ENCODE results near the gene SARM1. TPM values are rescaled to one million over a fixed set of nuclear protein-coding genes. Genes with fewer than 3 reads are reported as not detected.

The SARM1 gene
- total and polyA plus RNA-seq, 2 of the 13 experiments (the other 11 are each of a cell fraction or from before 2014, with no cell fraction given), result 0.73 to 0.86 TPM

DNA sequence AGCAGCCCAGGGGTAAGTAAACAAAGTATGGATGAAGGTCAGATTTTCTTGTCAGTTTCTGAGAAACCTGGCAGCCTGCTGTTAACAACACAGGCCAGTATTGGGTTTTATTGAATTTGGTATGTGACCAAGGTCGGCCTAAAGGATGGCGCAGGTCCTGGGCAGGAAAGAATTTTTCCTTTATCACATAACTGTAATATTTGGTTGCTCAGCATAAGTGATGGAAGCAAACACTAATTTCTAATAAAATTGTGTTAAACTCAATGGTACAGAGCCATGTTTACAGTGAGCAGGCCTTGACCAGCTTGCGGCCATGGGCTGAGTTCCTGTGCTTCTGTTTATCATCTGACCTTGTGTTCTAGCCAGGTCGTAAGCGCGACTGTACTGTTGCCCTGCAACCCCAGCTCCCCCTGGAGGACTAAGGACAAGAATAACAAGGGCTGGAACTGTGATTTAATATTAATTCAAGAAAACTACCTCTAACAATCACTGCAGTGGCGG, 24.7 kb upstream of the SARM1 start (continued):
- TF ChIP-seq, protein P1, sequence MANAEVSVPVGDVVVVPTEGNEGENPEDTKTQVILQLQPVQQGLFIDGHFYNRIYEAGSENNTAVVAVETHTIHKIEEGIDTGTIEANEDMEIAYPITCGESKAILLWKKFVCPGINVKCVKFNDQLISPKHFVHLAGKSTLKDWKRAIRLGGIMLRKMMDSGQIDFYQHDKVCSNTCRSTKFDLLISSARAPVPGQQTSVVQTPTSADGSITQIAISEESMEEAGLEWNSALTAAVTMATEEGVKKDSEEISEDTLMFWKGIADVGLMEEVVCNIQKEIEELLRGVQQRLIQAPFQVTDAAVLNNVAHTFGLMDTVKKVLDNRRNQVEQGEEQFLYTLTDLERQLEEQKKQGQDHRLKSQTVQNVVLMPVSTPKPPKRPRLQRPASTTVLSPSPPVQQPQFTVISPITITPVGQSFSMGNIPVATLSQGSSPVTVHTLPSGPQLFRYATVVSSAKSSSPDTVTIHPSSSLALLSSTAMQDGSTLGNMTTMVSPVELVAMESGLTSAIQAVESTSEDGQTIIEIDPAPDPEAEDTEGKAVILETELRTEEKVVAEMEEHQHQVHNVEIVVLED (CRISPR knock-in tag; IDR thresholded peaks at IDR 0.05; ENCODE audit: borderline replicate concordance), result no peak
- TF ChIP-seq GABPA (IDR thresholded peaks at IDR 0.05; ENCODE audit: low read depth, low read length), result no peak
- peak; percentile 37; the same call in 1 of the 2 replicates for TF ChIP-seq GABPA (CRISPR knock-in tag; IDR thresholded peaks at IDR 0.05; ENCODE audit: low read depth)
- TF ChIP-seq, protein P2, sequence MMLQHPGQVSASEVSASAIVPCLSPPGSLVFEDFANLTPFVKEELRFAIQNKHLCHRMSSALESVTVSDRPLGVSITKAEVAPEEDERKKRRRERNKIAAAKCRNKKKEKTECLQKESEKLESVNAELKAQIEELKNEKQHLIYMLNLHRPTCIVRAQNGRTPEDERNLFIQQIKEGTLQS (CRISPR knock-in tag; IDR thresholded peaks at IDR 0.05), result no peak
- no peak; the same call in 1 of the 2 replicates for TF ChIP-seq ZNF747 (CRISPR knock-in tag; IDR thresholded peaks at IDR 0.05; ENCODE audit: borderline replicate concordance)
- no peak for TF ChIP-seq ZNF782 (CRISPR knock-in tag; IDR thresholded peaks at IDR 0.05; ENCODE audit: borderline replicate concordance)
- TF ChIP-seq RXRB (CRISPR knock-in tag; IDR thresholded peaks at IDR 0.05; ENCODE audit: borderline replicate concordance), result peak; percentile 48; the same call in 1 of the 2 replicates
- TF ChIP-seq ZFY (CRISPR knock-in tag; IDR thresholded peaks at IDR 0.05), result peak; percentile 41; the same call in 1 of the 2 replicates
- TF ChIP-seq TAF15 (IDR thresholded peaks at IDR 0.05; ENCODE audit: low read depth, low read length, poor library complexity, severe bottlenecking), result no peak
- TF ChIP-seq SAP130 (CRISPR knock-in tag; IDR thresholded peaks at IDR 0.05; ENCODE audit: low read depth), result peak; percentile 78; the same call in 1 of the 2 replicates
- TF ChIP-seq ATF1 (CRISPR knock-in tag; IDR thresholded peaks at IDR 0.05), result no peak
- peak; percentile 39; the same call in 1 of the 2 replicates for TF ChIP-seq HNF4A (CRISPR knock-in tag; IDR thresholded peaks at IDR 0.05)
- peak; percentile 46; the same call in 1 of the 2 replicates for TF ChIP-seq TOE1 (CRISPR knock-in tag; IDR thresholded peaks at IDR 0.05)
- TF ChIP-seq ZNF652 (CRISPR knock-in tag; IDR thresholded peaks at IDR 0.05; ENCODE audit: borderline replicate concordance, low read depth), result peak; percentile 39; the same call in 1 of the 2 replicates
- TF ChIP-seq, protein P3, sequence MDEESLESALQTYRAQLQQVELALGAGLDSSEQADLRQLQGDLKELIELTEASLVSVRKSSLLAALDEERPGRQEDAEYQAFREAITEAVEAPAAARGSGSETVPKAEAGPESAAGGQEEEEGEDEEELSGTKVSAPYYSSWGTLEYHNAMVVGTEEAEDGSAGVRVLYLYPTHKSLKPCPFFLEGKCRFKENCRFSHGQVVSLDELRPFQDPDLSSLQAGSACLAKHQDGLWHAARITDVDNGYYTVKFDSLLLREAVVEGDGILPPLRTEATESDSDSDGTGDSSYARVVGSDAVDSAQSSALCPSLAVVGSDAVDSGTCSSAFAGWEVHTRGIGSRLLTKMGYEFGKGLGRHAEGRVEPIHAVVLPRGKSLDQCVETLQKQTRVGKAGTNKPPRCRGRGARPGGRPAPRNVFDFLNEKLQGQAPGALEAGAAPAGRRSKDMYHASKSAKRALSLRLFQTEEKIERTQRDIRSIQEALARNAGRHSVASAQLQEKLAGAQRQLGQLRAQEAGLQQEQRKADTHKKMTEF (CRISPR knock-in tag; IDR thresholded peaks at IDR 0.05), result 0 out of 2 replicates have a peak, but pooled peaks have one; percentile 31
- TF ChIP-seq, protein P4, sequence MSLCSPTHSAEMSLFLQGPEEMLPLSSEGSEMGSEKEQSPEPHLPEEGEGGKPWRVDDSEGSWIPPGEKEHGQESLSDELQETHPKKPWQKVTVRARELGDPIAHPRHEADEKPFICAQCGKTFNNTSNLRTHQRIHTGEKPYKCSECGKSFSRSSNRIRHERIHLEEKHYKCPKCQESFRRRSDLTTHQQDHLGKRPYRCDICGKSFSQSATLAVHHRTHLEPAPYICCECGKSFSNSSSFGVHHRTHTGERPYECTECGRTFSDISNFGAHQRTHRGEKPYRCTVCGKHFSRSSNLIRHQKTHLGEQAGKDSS (CRISPR knock-in tag; IDR thresholded peaks at IDR 0.05; ENCODE audit: borderline replicate concordance, low read depth), result peak; percentile 34; the same call in 1 of the 2 replicates
- TF ChIP-seq TARDBP (CRISPR knock-in tag; IDR thresholded peaks at IDR 0.05), result no peak; the same call in 1 of the 2 replicates
- TF ChIP-seq, protein P5, sequence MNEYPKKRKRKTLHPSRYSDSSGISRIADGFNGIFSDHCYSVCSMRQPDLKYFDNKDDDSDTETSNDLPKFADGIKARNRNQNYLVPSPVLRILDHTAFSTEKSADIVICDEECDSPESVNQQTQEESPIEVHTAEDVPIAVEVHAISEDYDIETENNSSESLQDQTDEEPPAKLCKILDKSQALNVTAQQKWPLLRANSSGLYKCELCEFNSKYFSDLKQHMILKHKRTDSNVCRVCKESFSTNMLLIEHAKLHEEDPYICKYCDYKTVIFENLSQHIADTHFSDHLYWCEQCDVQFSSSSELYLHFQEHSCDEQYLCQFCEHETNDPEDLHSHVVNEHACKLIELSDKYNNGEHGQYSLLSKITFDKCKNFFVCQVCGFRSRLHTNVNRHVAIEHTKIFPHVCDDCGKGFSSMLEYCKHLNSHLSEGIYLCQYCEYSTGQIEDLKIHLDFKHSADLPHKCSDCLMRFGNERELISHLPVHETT (CRISPR knock-in tag; conservative IDR thresholded peaks at IDR 0.05), result 0 out of 2 replicates have a peak, but pooled peaks have one; percentile 33
- no peak for TF ChIP-seq MED8 (CRISPR knock-in tag; IDR thresholded peaks at IDR 0.05; ENCODE audit: insufficient replicate concordance)
- peak; percentile 29; the same call in 1 of the 2 replicates for TF ChIP-seq HMG20A (CRISPR knock-in tag; IDR thresholded peaks at IDR 0.05; ENCODE audit: borderline replicate concordance)
- TF ChIP-seq HDAC2 (CRISPR knock-in tag; IDR thresholded peaks at IDR 0.05), result peak; percentile 57
- TF ChIP-seq PLRG1 (conservative IDR thresholded peaks at IDR 0.05), result no peak
- no peak for TF ChIP-seq JDP2 (CRISPR knock-in tag; IDR thresholded peaks at IDR 0.05; ENCODE audit: borderline replicate concordance)
- TF ChIP-seq MIER2 (CRISPR knock-in tag; IDR thresholded peaks at IDR 0.05), result peak; percentile 36; the same call in 1 of the 2 replicates
- 0 out of 2 replicates have a peak, but pooled peaks have one; percentile 39 for TF ChIP-seq HMG20B (CRISPR knock-in tag; conservative IDR thresholded peaks at IDR 0.05)
- no peak for TF ChIP-seq NONO (IDR thresholded peaks at IDR 0.05)
- 0 out of 2 replicates have a peak, but pooled peaks have one; percentile 44 for TF ChIP-seq NONO (CRISPR knock-in tag; conservative IDR thresholded peaks at IDR 0.05)
